Gastrocnemius medialis (tissue), 4 donors: ENCODE data around the gene LTBP1. TPM values are rescaled to one million over a fixed set of nuclear protein-coding genes. Genes with fewer than 3 reads are reported as not detected.

Source experiments
- ATAC-seq, 2 donors: fragments of 150-250 bp; one replicate each; pipeline ENCODE4 v1.9.1; 2016
- DNase-seq, 2 donors: peaks; one replicate each; pipeline ENCODE4 v3.0.0-alpha.2; 2019
- H3K27ac ChIP-seq, 4 donors: fragments of 200-600 bp; sonication (generic); 1 replicate in 1 of 4; 2 replicates in 3 of 4; pipeline ENCODE4 v1.5.1; 2016 to 2018; ENCODE audit warnings: mild to moderate bottlenecking in 2 of 4, moderate library complexity in 1 of 4
- H3K27me3 ChIP-seq, 3 donors: fragments of 200-600 bp; sonication (generic) in 2 of 3; 1 replicate in 1 of 3; 2 replicates in 2 of 3; pipeline versions ENCODE4 v1.5.1 to v1.6.0; 2016 to 2019; ENCODE audit warnings: mild to moderate bottlenecking in 1 of 3, moderate library complexity in 1 of 3
- H3K36me3 ChIP-seq, 2 donors: fragments of 200-600 bp; sonication (generic) in 1 of 2; one replicate each; pipeline ENCODE4 v1.5.1; 2017 to 2018
- H3K4me1 ChIP-seq, 2 donors: fragments of 200-600 bp; sonication (generic) in 1 of 2; one replicate each; pipeline ENCODE4 v1.5.1; 2016 to 2017; ENCODE audit warnings: mild to moderate bottlenecking in 2 of 2
- H3K4me3 ChIP-seq, 4 donors: fragments of 200-600 bp; sonication (generic) in 3 of 4; 1 replicate in 1 of 4; 2 replicates in 3 of 4; pipeline ENCODE4 v1.5.1; 2016 to 2019; ENCODE audit warnings: mild to moderate bottlenecking in 2 of 4
- H3K9me3 ChIP-seq, 3 donors: fragments of 200-600 bp; sonication (generic) in 2 of 3; 1 replicate in 1 of 3; 2 replicates in 2 of 3; pipeline ENCODE4 v1.5.1; 2016 to 2019
- POLR2A ChIP-seq, 2 donors: fragments of 450-650 bp; IDR thresholded peaks; one replicate each; pipeline ENCODE4 v1.6.1; 2017; ENCODE audit warnings: antibody characterized with exemption in 2 of 2, mild to moderate bottlenecking in 2 of 2, moderate library complexity in 2 of 2
- in situ Hi-C, 4 donors: fragments of 200-750 bp; cut with MboI; loops; one replicate each; pipeline versions ENCODE4 v1.15.0 to v1.8.0; 2017; ENCODE audit warnings: low sequenced_read_pairs in 4 of 4
- intact Hi-C: fragments of 100-400 bp; cut with DNase I; formaldehyde crosslinking; loops from one replicate; pipeline ENCODE4 v1.15.1; 2023; ENCODE audit warnings: low total_unique reads
- total RNA-seq, 4 donors: library from RNA; depleted of rRNA; stranded (reverse); fragments of >200 nt; gene quantifications; one replicate each; pipeline versions ENCODE4 v1.1.0 to v1.2.3, GENCODE V29; 2016
- TF ChIP-seq, protein P1 (sequence below), 5 experiments: fragments of 450-650 bp in 3 of 5; fragments of 200-600 bp in 2 of 5; sonication (generic) in 2 of 5; IDR thresholded peaks in 4 of 5; conservative IDR thresholded peaks in 1 of 5; 1 replicate in 4 of 5; 2 replicates in 1 of 5; pipeline ENCODE4 v1.5.1; 2016 to 2019; ENCODE audit warnings: antibody characterized with exemption in 5 of 5, mild to moderate bottlenecking in 3 of 5, moderate library complexity in 3 of 5

Gene LTBP1
- total RNA-seq, 4 donors from 2014 or later, result 8.0 to 42.8 (median 18.4) TPM

DNA sequence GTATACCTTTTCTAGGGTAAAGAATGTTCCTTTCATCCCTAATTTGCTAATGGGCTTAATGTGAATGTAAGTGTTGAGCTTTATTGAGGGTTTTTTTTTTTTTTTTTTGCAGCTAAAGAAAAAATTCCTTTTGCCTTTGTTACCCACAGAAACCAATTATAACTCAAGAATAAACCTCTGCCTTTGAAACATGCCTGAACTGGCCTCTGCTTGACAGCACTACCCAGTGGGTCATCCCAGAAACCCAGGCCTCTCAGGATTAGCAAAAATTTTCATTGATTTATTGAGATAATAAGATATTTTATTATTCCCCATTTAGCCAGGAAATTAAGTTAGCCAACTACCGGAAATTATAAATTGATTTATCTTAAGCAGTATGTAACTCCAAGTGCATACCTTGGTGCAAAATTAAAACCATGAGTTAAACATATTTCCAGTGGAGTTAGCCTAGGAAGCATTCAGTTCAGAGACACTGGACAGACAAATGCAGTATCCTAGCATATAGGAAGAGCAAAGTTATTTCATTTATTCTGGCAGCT lies 462.7 kb downstream of the LTBP1 start:
- Histone ChIP-seq H3K4me3 (no peak overlapping the region), H3K36me3 (no peaks in the 10 kb centered on the region), H3K27ac (no peak overlapping the region), H3K4me1 (no peaks in the 10 kb centered on the region), H3K9me3 (no peaks in the 10 kb centered on the region), H3K27me3 (no peaks in the 10 kb centered on the region)
- DNase-seq (no peak), ATAC-seq (no peak)
- in situ Hi-C loops (loop anchor here in 1 of 4 donors (25.0 kb wide), 1 partner anchor 178 kb away; the partner anchor contains the start of gene FAM98A), intact Hi-C loops (no loop called here)
- TF ChIP-seq POLR2A (IDR thresholded peaks at IDR 0.05), result no peak
- TF ChIP-seq, protein P1, sequence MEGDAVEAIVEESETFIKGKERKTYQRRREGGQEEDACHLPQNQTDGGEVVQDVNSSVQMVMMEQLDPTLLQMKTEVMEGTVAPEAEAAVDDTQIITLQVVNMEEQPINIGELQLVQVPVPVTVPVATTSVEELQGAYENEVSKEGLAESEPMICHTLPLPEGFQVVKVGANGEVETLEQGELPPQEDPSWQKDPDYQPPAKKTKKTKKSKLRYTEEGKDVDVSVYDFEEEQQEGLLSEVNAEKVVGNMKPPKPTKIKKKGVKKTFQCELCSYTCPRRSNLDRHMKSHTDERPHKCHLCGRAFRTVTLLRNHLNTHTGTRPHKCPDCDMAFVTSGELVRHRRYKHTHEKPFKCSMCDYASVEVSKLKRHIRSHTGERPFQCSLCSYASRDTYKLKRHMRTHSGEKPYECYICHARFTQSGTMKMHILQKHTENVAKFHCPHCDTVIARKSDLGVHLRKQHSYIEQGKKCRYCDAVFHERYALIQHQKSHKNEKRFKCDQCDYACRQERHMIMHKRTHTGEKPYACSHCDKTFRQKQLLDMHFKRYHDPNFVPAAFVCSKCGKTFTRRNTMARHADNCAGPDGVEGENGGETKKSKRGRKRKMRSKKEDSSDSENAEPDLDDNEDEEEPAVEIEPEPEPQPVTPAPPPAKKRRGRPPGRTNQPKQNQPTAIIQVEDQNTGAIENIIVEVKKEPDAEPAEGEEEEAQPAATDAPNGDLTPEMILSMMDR (IDR thresholded peaks at IDR 0.05 in 4 of 5, conservative IDR thresholded peaks at IDR 0.05 in 1 of 5), result no peak

DNA sequence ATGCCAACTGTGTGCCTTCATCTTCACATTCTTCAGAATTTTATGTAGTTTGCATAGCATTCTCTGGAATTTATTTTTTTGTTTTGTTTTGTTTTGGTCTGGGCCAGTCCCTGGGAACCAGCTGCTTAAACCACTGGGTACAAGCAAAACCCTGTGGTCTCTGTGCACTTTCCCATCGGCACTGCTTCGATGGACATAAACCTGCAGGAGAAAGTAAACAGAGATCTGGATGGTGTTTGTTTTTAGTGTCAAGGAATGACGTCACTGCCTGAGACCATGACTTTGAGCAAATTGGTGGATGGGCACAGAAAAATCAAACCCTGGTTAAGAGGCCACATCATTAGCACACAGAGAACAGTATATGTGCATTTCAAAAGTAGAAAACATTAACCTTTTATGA lies 465.0 kb downstream of the LTBP1 start:
- ATAC-seq (no peak), DNase-seq (no peak)
- H3K36me3 ChIP-seq, result no peaks in the 10 kb centered on the region
- TF ChIP-seq POLR2A (IDR thresholded peaks at IDR 0.05), result no peak
- TF ChIP-seq, protein P1 (IDR thresholded peaks at IDR 0.05 in 4 of 5, conservative IDR thresholded peaks at IDR 0.05 in 1 of 5), result no peak
- H3K4me1 ChIP-seq, result peaks cover 0 to 1% of the 10 kb centered on the region in 2 donors
- H3K9me3 ChIP-seq, result no peaks in the 10 kb centered on the region
- no peak overlapping the region for H3K27ac ChIP-seq
- intact Hi-C loops (no loop called here), in situ Hi-C loops (loop anchor here in 1 of 4 donors (25.0 kb wide), 1 partner anchor 176 kb away; the partner anchor contains the start of gene FAM98A)
- no peak overlapping the region for H3K4me3 ChIP-seq
- H3K27me3 ChIP-seq, result no peaks in the 10 kb centered on the region

DNA sequence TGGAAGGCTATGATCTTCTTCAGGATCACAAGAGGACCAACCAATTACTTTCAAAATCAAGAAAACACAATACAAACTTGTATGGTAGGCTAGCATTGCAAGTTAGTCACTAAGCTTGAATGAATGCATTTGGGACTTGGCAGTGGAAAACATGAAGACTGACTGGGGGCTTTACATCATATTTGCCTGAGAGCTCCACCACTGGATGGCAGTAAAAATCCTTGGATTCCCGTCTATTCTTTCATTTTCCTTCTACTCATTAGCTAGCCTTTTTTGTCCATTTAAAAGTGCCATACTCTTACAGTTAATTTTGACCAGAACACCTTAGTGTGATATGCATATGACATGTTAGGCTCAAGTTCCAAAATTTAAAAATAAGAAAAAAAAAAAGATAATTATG lies 466.2 kb downstream of the LTBP1 start:
- no peak overlapping the region for H3K27ac ChIP-seq
- DNase-seq (no peak), ATAC-seq (no peak)
- H3K36me3 ChIP-seq, result no peaks in the 10 kb centered on the region
- TF ChIP-seq, protein P1 (IDR thresholded peaks at IDR 0.05 in 4 of 5, conservative IDR thresholded peaks at IDR 0.05 in 1 of 5), result peak; percentile 17 to 59 (median 26)
- TF ChIP-seq POLR2A (IDR thresholded peaks at IDR 0.05), result no peak
- H3K9me3 ChIP-seq, result no peaks in the 10 kb centered on the region
- intact Hi-C loops, result loop anchor here (1.0 kb wide), 1 partner anchor 170 kb away; no protein-coding TSS in a partner anchor
- in situ Hi-C loops, result loop anchor here in 1 of 4 donors (25.0 kb wide), 1 partner anchor 174 kb away; the partner anchor contains the start of gene FAM98A
- H3K4me1 ChIP-seq, result peaks cover 0 to 6% of the 10 kb centered on the region in 2 donors
- H3K27me3 ChIP-seq, result no peaks in the 10 kb centered on the region
- no peak overlapping the region for H3K4me3 ChIP-seq

DNA sequence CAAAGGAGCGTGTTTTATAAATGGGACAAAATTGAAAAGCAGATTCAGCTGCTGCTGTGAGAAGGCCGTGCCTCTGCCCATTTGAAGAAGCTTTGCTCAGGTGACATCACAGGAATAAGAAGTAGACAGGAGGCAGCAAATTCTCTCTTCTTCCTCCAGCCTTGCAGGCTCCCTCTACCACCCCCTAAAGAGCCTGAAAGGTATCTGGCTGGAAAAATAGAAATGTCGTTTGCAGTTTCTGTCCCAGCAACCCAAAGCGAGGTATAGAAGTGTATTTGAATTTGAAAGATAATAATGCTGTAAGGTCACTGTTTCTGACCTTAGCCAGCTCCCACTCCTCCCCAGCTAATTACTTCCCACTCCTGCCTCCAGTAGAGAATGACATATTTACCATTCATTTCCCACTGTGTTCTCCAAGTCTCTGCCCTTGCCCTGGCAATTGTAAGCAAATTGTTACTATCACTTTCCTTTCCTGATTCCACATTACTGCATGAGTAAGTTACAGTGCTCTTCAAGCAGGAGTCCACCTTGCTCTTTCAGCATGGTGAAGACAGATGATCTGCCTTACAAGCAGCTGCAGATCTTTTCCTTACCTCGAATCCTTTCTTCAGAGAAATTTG lies 472.9 kb downstream of the LTBP1 start:
- in situ Hi-C loops, result loop anchor here in 1 of 4 donors (25.0 kb wide), 1 partner anchor 168 kb away; the partner anchor contains the start of gene FAM98A
- peaks cover 0 to 6% of the 10 kb centered on the region in 2 donors for H3K4me1 ChIP-seq
- TF ChIP-seq, protein P1 (IDR thresholded peaks at IDR 0.05 in 4 of 5, conservative IDR thresholded peaks at IDR 0.05 in 1 of 5), result no peak
- TF ChIP-seq POLR2A (IDR thresholded peaks at IDR 0.05), result no peak
- ATAC-seq, result no peak
- no peaks in the 10 kb centered on the region for H3K27me3 ChIP-seq
- no peak for DNase-seq
- H3K9me3 ChIP-seq, result no peaks in the 10 kb centered on the region
- intact Hi-C loops, result no loop called here
- no peak overlapping the region for H3K27ac ChIP-seq
- H3K4me3 ChIP-seq, result no peak overlapping the region
- no peaks in the 10 kb centered on the region for H3K36me3 ChIP-seq
